ENCODE data around the gene C1S.
"Not testable (repeated sequence)": the region's sequence is repeated elsewhere in the genome, so short reads cannot be mapped to it uniquely, and the experiment has no call there.

Gene C1S

GRCh38 chr12:7046383-7047105 is 14.0 kb upstream of the C1S start:
- in situ Hi-C loops (cut with MboI; ENCODE audit: low sequenced_read_pairs) = no loop called here

DNA sequence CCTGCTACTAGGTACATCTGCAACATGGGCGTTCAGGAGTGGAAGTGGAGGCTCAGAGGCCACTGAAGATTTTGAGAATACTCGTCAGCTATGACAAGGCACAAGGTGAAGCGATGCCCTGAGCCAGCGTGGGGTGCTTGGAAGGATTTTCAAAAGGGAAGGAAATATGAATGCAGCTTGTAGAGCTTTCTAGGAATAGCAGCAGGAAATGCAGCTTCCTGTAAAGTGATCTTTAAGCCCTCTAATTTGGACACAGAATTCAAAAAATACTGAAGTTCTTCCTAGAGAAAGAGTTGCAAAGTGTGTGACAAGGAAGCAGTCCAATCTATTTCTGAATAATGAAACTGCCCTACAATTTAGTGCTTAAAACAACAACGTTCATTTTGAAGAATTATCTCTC is 13.2 kb upstream of the C1S start:
- in situ Hi-C loops (cut with MboI; ENCODE audit: low sequenced_read_pairs) = no loop called here

GRCh38 chr12:7049445-7049951 is 11.0 kb upstream of the C1S start:
- in situ Hi-C loops (cut with MboI; ENCODE audit: low sequenced_read_pairs) = not testable (repeated sequence)

DNA sequence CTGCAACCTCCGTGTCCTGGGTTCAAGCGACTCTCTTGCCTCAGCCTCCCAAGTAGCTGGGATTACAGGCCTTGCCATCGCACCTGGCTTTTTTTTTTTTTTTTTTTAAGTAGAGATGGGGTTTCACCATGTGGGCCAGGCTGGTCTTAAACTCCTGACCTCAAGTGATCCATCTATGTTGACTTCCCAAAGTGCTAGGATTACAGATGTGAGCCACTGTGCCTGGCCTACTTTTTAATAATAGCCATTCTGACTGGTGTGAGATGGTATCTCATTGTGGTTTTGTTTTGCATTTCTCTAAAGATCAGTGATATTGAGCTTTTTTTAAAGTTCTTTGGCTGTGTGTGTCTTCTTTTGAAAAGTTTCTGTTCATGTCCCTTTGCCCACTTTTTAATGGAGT is 10.5 kb upstream of the C1S start:
- in situ Hi-C loops (cut with MboI; ENCODE audit: low sequenced_read_pairs) = not testable (repeated sequence)

- in situ Hi-C loops (cut with MboI; ENCODE audit: low sequenced_read_pairs) = no loop called here
Observed at GRCh38 chr12:7054925-7055324, 5.6 kb upstream of the C1S start.

DNA sequence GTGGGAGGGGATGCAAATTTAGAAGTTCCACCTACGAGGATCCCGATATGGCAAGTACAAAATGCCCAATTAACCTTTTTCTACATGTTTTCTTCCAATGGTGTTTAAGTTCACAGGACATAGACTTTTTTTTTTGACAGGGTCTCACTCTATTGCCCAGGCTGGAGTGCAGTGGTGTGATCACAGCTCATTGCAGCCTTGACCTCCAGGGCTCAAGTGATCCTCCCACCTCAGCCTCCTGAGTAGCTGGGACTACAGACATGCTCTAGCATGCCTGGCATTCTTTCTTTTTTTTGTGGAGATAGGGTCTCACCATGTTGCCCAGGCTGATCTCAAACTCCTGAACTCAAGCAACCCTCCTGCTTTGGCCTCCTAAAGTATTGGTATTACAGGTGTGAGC is 4.8 kb upstream of the C1S start:
- in situ Hi-C loops (cut with MboI; ENCODE audit: low sequenced_read_pairs) = not testable (repeated sequence)

DNA sequence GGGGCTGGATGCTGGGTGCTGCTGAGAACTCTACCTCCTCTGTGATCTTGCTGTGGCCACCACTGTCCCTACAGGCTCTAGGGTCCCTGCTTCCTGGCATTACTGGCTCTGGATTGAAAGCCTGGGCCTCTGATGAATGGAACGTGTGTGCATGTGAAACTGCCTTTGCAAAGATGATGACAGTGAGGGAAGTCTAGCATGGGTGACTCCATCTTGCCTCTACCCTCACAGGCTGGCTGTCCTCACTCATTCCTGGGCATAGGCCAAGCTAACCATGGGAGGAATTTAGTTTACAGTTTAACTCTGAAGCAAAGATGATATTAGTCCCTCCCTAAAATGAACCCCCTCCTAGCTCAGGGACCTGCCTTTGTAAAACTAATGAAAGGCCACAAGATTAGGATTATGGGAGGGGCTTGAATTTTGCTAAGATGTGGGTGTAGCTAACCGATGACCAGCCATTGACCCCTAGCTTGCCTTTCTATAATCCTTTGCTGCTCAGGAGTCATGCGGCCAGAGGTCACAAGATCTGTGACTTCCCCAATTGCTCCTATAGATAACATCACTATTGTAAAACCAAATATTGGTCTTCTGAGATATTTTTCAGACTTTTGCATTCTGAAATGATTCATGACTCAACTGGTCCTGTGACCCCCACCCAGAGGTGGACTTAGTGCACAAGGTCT is 2.2 kb upstream of the C1S start:
- in situ Hi-C loops (cut with MboI; ENCODE audit: low sequenced_read_pairs) = no loop called here

- in situ Hi-C loops (cut with MboI; ENCODE audit: low sequenced_read_pairs) = no loop called here
Observed at GRCh38 chr12:7058850-7059395, 1.6 kb upstream of the C1S start.

GRCh38 chr12:7059780-7060179 is 738 bp upstream of the C1S start:
- in situ Hi-C loops (cut with MboI; ENCODE audit: low sequenced_read_pairs) = no loop called here

DNA sequence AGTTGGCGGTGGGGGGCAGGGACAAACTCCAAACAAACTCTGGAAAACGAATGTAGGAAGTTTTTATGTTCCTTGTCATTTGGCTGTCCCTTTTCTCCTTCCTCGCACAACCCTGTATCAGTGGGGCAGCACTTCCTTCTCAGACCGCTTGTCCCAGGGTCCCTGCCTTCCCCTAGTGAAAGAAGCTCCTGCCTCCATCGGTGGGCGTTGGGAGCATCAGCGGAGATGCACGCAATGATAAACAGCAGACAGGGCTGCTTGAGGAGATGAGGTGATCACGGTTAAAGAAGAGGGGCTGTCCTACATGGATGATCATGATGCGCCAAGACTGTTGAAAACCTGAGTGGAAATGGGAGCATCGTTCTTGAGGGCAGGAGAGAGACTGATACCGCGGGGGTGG is 620 bp downstream of the C1S start:
- in situ Hi-C loops (cut with MboI; ENCODE audit: low sequenced_read_pairs) = no loop called here

GRCh38 chr12:7061596-7061995 is 1.1 kb downstream of the C1S start:
- in situ Hi-C loops (cut with MboI; ENCODE audit: low sequenced_read_pairs) = no loop called here

DNA sequence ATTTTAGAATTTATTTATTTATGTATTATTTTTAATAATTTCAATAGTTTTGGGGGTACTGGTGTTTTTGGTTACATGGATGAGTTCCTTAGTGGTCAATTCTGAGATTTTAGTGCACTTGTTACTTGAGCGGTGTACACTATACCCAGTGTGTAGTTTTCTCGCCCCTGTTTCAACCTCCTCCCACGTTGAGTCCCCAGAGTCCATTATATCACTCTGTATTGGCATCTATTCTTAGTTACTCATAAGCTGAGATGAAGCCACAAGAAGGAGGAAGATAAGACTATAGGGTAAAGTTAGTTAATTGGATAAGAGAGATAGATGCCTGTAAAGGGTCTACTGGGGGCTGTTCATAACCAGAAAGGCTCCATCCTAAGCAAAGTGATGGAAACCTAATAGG is 4.0 kb downstream of the C1S start:
- in situ Hi-C loops (cut with MboI; ENCODE audit: low sequenced_read_pairs) = no loop called here

GRCh38 chr12:7065073-7065623 is 4.6 kb downstream of the C1S start:
- in situ Hi-C loops (cut with MboI; ENCODE audit: low sequenced_read_pairs) = no loop called here

DNA sequence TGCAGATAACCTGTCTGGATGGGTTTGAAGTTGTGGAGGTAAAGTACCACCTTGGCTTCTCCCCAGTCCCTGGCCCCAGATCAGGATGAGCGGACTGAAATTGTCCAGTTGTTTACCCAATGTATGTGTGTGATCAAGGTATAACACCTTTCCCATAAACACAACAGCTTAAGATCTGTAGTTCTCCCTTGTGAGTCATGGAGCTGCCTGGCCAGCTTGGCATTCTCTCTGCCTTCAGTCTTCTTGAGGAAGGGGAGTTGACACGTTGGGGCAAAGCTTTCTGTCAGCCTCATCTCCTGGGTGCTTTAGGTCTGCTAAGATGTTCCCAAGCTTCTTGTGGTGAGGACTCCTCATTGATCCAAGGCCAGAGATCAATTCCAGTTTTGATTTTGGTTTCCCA is 6.1 kb downstream of the C1S start:
- in situ Hi-C loops (cut with MboI; ENCODE audit: low sequenced_read_pairs) = no loop called here

DNA sequence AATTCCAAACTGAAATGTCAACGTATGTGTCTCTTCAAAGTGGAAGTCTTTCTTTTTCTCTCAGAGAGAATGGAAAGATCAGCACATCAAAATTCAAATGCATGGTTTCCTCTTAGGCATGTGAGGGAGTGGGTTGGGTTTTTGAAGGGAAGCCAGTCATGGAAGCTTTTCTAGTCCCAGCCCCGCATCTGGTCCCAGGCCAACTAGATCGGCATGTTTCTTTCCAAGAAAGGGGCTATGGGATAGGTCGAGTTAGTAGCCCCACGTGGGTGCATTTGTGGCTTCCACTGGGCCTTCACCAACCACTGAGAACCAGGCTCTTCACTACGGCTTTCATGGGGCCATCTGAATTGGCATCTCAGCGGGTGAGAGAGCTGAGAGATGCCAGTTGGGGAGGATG is 6.6 kb downstream of the C1S start:
- in situ Hi-C loops (cut with MboI; ENCODE audit: low sequenced_read_pairs) = no loop called here

GRCh38 chr12:7068240-7068993 is 7.9 kb downstream of the C1S start:
- in situ Hi-C loops (cut with MboI; ENCODE audit: low sequenced_read_pairs) = no loop called here

DNA sequence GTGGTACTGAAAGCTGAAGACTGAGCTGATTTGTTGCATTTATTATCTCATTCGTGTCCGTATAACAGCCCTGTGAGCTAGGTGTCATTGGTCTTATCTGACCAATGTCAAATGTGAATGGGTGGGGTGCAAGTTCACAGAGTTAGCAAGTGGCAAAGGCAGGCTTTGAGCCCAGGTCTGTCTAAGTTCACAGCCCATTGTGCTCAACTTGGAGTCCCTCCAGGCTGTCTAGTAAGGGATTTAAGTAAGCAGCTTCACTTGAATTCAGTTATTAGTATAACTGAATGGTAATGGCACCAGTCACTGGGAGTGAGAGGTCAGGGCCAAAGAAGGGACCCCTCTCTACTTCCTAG is 8.5 kb downstream of the C1S start:
- in situ Hi-C loops (cut with MboI; ENCODE audit: low sequenced_read_pairs) = no loop called here

- in situ Hi-C loops (cut with MboI; ENCODE audit: low sequenced_read_pairs) = no loop called here
Observed at GRCh38 chr12:7069386-7069785, 8.9 kb downstream of the C1S start.

- in situ Hi-C loops (cut with MboI; ENCODE audit: low sequenced_read_pairs) = no loop called here
Observed at GRCh38 chr12:7072035-7072434, 11.5 kb downstream of the C1S start.

DNA sequence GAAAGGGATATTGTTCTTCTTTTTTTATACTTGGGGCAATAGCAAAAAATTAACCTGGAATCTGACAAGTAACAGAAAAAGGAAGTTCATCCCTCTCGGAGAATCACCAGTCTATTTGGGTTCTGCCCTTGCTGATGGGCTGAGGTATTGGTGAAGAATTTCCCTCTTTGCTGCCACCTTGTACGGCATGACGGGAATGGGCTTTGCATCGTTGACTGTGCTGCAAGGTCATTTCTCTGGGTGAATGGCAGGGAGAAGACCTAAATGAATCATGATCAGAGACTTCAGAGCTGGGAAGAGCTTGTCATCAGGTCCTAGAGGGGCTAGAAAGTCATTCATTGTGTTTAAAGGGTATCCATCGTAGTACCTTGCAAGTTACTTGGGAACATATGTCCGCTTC is 12.0 kb downstream of the C1S start:
- in situ Hi-C loops (cut with MboI; ENCODE audit: low sequenced_read_pairs) = no loop called here

GRCh38 chr12:7073946-7074345 is 13.4 kb downstream of the C1S start:
- in situ Hi-C loops (cut with MboI; ENCODE audit: low sequenced_read_pairs) = no loop called here

Measured in hTERT RPE-1 (cell line).